Endothelial cell (in vitro differentiated cells): Measurements from ENCODE around the gene CRK. TPM values are rescaled to one million over a fixed set of nuclear protein-coding genes. Genes with fewer than 3 reads are reported as not detected.

Experiments
- DNase-seq: peaks from one replicate; pipeline ENCODE4 v3.0.0; 2021; ENCODE audit warnings: low spot score
- H3K27ac Mint-ChIP-seq: one replicate; pipeline ENCODE4 v1.8.0; 2021; ENCODE audit warnings: mixed read lengths, inconsistent platforms; ENCODE audit not compliant: unreplicated experiment
- H3K27me3 Mint-ChIP-seq: one replicate; pipeline ENCODE4 v1.8.0; 2021; ENCODE audit warnings: mild to moderate bottlenecking, moderate library complexity, mixed read lengths, inconsistent platforms; ENCODE audit not compliant: unreplicated experiment
- H3K36me3 Mint-ChIP-seq: one replicate; pipeline ENCODE4 v1.8.0; 2021; ENCODE audit warnings: mild to moderate bottlenecking, low read depth, mixed read lengths, inconsistent platforms; ENCODE audit not compliant: unreplicated experiment
- H3K4me1 Mint-ChIP-seq: one replicate; pipeline ENCODE4 v1.8.0; 2021; ENCODE audit warnings: mild to moderate bottlenecking, mixed read lengths, inconsistent platforms; ENCODE audit not compliant: unreplicated experiment
- H3K4me3 Mint-ChIP-seq: one replicate; pipeline ENCODE4 v1.8.0; 2021; ENCODE audit warnings: mild to moderate bottlenecking, mixed read lengths, inconsistent platforms; ENCODE audit not compliant: unreplicated experiment
- H3K9me3 Mint-ChIP-seq: one replicate; pipeline ENCODE4 v1.8.0; 2021; ENCODE audit warnings: mixed read lengths, inconsistent platforms; ENCODE audit not compliant: unreplicated experiment
- CTCF ChIP-seq: fragments of 200-600 bp; sonication (generic); IDR thresholded peaks from one replicate; pipeline ENCODE4 v1.5.0; 2021; ENCODE audit warnings: antibody characterized with exemption; ENCODE audit not compliant: unreplicated experiment
- total RNA-seq: library from RNA; stranded (reverse); fragmentation: NEBNext Ultra II Directional; extraction: Animal tissue kit (Norgen Biotek cat#: 25700); gene quantifications from one replicate; pipeline ENCODE4 v1.2.1, GENCODE V29; 2021; ENCODE audit not compliant: unreplicated experiment

CRK gene
- total RNA-seq, 1 donor from 2014 or later: 119 TPM

- H3K4me3 Mint-ChIP-seq: no peak overlapping the region
- H3K36me3 Mint-ChIP-seq: peaks cover 31% of the 10 kb centered on the region
- peaks cover 34% of the 10 kb centered on the region for H3K4me1 Mint-ChIP-seq
- H3K27me3 Mint-ChIP-seq: peaks cover 4% of the 10 kb centered on the region
- no peak for DNase-seq
- H3K27ac Mint-ChIP-seq: no peak overlapping the region
- no peaks in the 10 kb centered on the region for H3K9me3 Mint-ChIP-seq
- no peak for TF ChIP-seq CTCF
Observed at GRCh38 chr17:1442187-1442586, 13.8 kb downstream of the CRK start.

GRCh38 chr17:1440921-1441320 lies 15.1 kb downstream of the CRK start:
- Mint-ChIP-seq H3K9me3 (no peaks in the 10 kb centered on the region), H3K36me3 (peaks cover 33% of the 10 kb centered on the region), H3K27me3 (peaks cover 6% of the 10 kb centered on the region), H3K4me1 (peaks cover 33% of the 10 kb centered on the region), H3K27ac (no peak overlapping the region), H3K4me3 (no peak overlapping the region)
- TF ChIP-seq CTCF: no peak
- DNase-seq: no peak

- no peak for TF ChIP-seq CTCF
- Mint-ChIP-seq H3K4me3 (no peak overlapping the region), H3K27me3 (peaks cover 6% of the 10 kb centered on the region), H3K27ac (peak overlapping the region; percentile 80), H3K4me1 (peaks cover 31% of the 10 kb centered on the region), H3K36me3 (peaks cover 38% of the 10 kb centered on the region), H3K9me3 (no peaks in the 10 kb centered on the region)
- DNase-seq: no peak
Observed at GRCh38 chr17:1438593-1439083, 17.4 kb downstream of the CRK start.

GRCh38 chr17:1435326-1435725 lies 20.7 kb downstream of the CRK start:
- peaks cover 53% of the 10 kb centered on the region for H3K36me3 Mint-ChIP-seq
- no peak overlapping the region for H3K27ac Mint-ChIP-seq
- DNase-seq: no peak
- peaks cover 47% of the 10 kb centered on the region for H3K4me1 Mint-ChIP-seq
- TF ChIP-seq CTCF: no peak
- no peaks in the 10 kb centered on the region for H3K9me3 Mint-ChIP-seq
- peak overlapping the region; percentile 47 for H3K4me3 Mint-ChIP-seq
- peaks cover 3% of the 10 kb centered on the region for H3K27me3 Mint-ChIP-seq

GRCh38 chr17:1434150-1434549 lies 21.9 kb downstream of the CRK start:
- Mint-ChIP-seq H3K36me3 (peaks cover 53% of the 10 kb centered on the region), H3K27me3 (peaks cover 3% of the 10 kb centered on the region), H3K9me3 (no peaks in the 10 kb centered on the region), H3K4me1 (peaks cover 47% of the 10 kb centered on the region), H3K4me3 (no peak overlapping the region), H3K27ac (no peak overlapping the region)
- no peak for TF ChIP-seq CTCF
- DNase-seq: no peak
